HG03520 (cell line): ENCODE measurements around the gene NCKIPSD.
A peak's percentile ranks its signal among the peaks of the same experiment; 100 is the strongest.

Source experiments
- ATAC-seq: cut with Tn5 transposase; IDR thresholded peaks from one replicate; pipeline ENCODE4 v1.9.1; 2021; ENCODE audit warnings: mild to moderate bottlenecking, moderate library complexity; ENCODE audit not compliant: unreplicated experiment

Gene NCKIPSD

DNA sequence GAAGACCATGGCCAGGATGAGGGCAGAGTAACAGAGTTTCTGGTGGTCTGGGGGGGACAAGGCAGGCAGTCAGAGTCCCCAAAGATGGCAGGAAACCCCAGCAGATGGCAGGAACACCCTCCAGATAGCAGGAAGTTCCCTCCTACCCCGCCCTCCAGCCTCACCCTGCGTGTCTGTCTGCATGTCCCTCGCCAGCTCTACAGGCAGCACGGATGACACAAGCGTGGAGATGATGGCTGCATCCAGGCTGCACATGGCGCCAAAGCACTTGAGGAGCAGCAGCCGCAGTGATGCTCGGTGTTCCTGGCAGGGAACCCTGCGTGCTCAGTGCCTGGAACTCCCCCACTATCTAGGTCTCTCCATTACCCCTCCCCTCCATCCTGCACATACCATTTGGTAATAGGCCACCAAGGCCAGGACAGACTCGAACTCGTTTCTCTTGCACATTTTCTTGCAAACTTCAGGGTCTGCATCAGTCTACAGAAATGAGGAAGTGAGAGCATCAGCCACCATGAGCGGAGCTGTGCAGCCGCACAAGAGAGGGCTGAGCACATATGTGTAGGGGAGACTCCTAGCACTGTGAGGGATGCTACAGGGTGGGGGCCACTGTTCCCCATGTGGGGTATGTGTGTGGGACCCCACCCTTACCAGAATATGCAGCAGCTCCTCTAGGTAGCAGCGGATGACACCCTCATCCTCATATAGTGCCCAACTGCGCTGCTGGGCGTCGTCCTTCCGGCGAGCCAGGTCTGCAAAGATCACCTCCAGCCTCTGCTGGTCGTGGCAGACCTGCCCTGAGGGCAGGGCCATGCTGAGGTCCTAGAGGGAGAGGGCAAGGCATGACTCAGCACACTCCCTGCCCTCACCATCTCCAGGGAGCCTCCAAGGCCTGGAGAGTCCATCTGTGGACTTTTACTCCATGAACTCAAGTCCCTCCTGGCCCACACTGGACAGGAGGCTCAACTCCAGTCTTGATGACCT, 6.0 kb downstream of the NCKIPSD start:
- no peak for ATAC-seq

- no peak for ATAC-seq
Measured at GRCh38 chr3:48678566-48679380, 6.9 kb downstream of the NCKIPSD start.

DNA sequence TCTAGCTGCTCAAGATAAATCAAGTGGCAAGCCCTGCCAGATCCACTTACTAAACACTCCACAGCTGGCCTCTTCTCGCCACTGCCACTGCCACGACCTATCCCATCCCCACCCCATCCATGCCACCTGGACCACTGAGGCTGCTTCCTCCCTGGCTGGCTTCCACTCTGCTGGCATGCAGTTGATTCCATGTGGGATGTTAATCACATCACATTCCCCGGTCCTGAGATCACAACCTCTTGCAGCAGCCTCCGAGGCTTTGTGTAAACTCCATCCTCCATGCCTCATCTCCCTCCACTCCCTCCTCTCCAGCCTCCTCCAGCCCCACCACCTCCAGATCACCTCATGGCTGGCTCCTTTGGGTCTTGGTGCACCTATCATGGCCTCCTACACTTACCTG, 7.7 kb downstream of the NCKIPSD start:
- ATAC-seq = no peak

- ATAC-seq = no peak
Measured at GRCh38 chr3:48674505-48674904, 11.2 kb downstream of the NCKIPSD start.

DNA sequence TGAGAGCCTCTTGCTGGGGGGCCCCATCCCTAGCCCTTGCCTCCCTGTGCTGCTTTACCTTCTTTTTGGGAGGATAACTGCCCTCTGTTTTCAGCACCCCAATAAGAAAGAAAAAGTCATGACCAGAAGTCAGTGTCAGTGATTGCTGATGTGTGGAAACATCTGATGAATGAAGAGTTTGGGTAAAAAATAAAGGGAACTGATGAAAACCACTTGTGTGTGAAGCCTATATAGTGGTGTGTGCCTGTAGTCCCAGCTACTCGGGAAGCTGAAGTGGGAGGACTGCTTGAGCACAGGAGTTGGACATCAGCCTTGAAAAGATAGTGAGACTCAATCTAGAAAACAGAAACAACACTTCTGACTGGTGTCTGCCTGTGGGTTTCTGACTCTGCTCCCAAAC, 13.2 kb downstream of the NCKIPSD start:
- no peak for ATAC-seq

GRCh38 chr3:48664929-48665328, 20.8 kb downstream of the NCKIPSD start:
- ATAC-seq = no peak

DNA sequence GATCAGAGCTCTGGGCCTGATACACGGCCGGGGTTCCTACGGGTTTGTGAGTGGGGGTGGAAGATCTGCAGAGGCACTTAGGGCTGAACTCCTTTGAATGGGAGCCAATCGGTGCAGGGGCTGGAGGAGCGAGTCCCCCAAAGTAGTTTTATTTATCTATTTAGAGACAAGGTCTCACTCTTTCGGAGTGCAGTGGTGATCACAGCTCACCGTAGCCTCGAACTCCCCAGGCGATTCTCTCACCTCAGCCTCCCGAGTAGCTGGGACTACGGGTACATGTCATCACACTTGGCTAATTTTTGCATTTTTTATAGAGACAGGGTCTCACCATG, 21.4 kb downstream of the NCKIPSD start:
- no peak for ATAC-seq

- peak; percentile 79 for ATAC-seq
Measured at GRCh38 chr3:48663489-48664312, 22.0 kb downstream of the NCKIPSD start.

GRCh38 chr3:48662753-48663488, 22.8 kb downstream of the NCKIPSD start, which contains the start of gene CELSR3:
Gene CELSR3, minus strand, starts transcription at chr3:48662886. Its CDS starts 252 bp downstream, at chr3:48662634.
- no peak for ATAC-seq

DNA sequence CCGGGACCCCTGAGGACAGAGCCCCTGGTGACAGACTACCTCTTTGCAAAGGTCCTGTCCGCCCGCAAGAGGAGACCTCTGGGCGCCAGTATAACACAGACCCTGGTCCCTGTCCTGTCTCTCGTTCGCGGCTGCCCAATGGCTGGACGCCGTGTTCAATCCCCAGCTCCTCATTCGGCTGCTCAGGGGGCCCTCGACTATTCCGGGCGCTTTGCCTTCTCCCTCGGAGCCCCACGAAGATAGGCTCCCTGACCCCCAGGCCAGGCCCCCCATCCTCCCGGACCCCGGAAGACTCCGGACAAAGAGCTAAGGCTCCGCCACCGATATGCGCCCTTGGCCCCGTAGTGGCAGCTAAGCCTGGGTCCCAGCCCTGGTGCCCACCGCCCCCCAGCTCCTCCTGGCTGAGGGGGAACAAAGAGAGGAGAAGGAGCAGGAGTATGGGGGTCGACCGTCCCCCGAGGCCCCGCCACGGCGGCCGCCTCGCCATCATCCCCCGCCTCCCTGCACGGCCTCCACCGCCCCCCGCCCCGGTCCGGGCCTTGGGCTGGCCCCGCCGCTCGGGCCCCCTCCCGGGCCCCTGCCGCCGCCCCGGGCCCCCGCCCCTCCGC, 23.5 kb downstream of the NCKIPSD start:
- no peak for ATAC-seq

GRCh38 chr3:48661501-48662144, 24.1 kb downstream of the NCKIPSD start:
- ATAC-seq = no peak

DNA sequence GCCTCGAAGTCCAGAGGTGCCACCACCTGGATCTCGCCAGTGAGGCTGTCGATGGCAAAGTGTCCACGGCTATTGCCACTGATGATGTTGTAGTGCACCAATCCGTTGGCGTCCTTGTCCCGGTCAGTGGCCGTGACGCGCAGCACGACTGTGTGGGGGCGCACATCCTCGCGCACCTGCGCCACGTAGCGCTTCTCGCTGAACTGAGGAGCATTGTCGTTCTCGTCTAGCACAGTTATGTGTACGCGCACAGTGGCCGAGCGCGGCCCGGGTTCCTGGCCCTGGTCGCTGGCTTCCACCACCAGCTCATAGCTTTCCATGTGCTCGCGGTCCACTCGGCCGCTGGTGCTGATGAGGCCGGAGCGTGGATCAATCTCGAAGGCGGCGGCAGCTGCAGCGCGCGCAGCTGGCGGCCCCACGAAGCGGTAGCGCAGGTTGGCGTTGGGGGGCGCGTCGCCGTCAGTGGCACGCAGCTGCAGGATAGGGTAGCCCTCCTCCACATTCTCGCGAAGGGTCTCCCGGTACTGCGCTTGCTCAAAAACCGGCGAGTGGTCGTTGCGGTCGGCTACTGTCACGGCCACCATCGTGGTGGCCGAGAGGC, 24.8 kb downstream of the NCKIPSD start:
- ATAC-seq = no peak

DNA sequence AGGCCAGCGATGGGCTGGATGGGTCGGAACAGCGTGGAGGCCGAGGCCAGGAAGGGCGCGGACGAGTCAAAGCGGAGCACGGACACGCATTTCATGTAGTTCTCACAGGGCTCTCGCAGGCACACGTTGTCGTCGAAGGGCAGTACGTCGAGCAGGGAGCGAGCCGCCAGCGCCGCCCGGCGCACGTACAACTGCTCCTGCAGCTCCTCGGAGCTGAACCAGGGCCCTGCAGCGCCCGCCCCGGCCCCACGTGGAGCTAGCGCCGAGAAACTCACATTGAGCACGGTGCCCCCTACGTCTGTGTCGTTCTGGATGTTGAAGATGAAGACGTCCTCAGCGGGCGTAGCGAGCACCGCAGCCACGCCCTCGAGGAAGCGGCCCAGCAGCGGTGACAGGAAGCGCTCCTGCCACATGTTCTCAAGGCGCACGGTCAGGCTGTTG, 28.9 kb downstream of the NCKIPSD start:
- ATAC-seq = no peak

DNA sequence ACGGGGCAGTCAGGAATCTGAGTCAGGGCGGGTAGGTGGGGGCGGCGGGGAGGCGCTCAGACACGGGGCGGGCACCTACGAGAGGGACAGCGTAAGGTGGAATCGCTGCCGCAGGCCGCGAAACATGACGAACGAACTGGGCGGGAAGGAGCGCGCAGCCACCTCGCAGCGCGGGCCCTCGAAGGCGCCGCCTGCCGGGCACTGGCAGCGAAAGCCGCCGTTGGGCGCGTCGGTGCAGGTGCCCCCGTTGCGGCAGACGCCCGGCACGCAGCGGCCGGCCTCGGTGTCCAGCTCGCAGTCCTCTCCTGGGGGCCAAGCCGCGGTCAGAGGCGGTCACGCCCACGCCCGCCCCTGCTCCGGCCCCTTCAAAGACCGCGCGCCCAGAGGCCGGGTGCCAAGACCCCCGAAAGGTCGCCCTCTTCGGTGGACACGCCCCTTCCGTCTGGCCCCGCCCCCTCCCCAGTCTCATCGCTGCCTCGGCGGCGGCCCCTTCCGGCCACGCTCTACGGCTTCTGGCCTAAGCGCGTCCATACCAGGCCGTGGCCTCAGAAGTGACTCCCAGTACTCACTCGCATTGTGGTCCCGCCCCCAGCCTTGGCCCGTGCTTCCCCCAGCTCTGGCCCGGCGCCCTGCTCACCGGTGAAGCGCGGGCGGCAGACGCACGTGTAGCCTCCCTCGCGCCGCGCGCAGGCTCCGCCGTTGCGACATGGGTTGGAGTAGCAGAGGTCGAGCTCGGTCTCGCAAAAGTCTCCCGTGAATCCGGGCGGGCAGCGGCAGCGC, 29.5 kb downstream of the NCKIPSD start:
- ATAC-seq = no peak

DNA sequence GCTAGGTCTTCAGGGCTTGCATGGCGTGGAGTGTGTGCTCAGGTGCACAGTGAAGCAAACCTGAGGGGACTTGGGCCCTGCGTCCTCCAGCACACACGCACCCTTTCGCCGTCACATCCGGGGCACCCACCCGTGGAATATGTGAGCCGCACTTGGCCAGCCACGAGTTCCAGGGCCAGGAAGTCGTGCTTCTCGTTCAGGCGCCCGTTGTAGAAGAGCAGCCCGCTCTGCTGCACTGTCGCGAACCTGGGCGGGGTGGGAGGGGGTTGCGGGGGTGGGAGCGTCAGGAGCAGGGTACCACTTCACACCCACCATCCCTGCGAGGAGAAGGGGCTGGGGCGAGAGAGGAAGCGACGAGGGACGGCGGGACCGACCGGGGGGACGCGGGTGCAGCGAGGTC, 30.1 kb downstream of the NCKIPSD start:
- no peak for ATAC-seq

DNA sequence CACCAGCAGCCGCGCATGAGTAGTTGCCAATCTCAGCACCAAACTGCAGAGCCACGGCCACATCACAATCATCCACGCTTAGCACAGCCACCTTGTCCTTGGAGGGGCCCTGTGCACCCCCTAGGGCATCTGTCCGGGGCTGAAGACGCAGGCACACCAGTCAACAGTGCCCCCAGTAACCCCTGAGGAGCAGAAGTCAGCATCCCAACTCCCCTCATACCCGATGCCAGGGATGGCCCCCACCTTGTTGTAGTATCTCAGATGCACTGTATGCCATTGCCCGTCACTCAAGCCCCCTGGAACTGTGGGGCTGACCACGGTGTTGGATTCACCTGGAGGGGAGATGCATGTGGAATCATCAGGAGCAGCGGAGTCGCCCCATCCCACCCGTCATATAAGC, 30.7 kb downstream of the NCKIPSD start:
- no peak for ATAC-seq

- no peak for ATAC-seq
Measured at GRCh38 chr3:48652923-48653715, 32.6 kb downstream of the NCKIPSD start.
